Stomach (tissue), 4 donors: ENCODE results near the gene RPUSD4.

Source experiments
- EP300 ChIP-seq: sonication (generic); formaldehyde crosslinking; IDR thresholded peaks from one replicate; pipeline ENCODE4 v1.6.1; 2017; ENCODE audit warnings: antibody characterized with exemption
- POLR2A ChIP-seq, 4 donors: fragments of 450-650 bp; IDR thresholded peaks; one replicate each; pipeline ENCODE4 v1.6.1; 2016; ENCODE audit warnings: antibody characterized with exemption in 4 of 4, control low read depth in 2 of 4, mild to moderate bottlenecking in 1 of 4, moderate library complexity in 1 of 4
- POLR2AphosphoS5 ChIP-seq, 3 donors: sonication (generic); formaldehyde crosslinking; IDR thresholded peaks; one replicate each; pipeline ENCODE4 v1.6.1; 2016; ENCODE audit warnings: antibody characterized with exemption in 3 of 3
- TF ChIP-seq, protein P1 (sequence below), 7 experiments: fragments of 450-650 bp in 4 of 7; fragments of 200-600 bp in 3 of 7; sonication (generic) in 3 of 7; IDR thresholded peaks; one replicate each; pipeline ENCODE4 v1.5.1; 2016 to 2019; ENCODE audit warnings: antibody characterized with exemption in 7 of 7, control low read depth in 2 of 7, mild to moderate bottlenecking in 1 of 7

GRCh38 chr11:126176853-126177470 is 34.5 kb downstream of the RPUSD4 start:
- TF ChIP-seq, protein P1, sequence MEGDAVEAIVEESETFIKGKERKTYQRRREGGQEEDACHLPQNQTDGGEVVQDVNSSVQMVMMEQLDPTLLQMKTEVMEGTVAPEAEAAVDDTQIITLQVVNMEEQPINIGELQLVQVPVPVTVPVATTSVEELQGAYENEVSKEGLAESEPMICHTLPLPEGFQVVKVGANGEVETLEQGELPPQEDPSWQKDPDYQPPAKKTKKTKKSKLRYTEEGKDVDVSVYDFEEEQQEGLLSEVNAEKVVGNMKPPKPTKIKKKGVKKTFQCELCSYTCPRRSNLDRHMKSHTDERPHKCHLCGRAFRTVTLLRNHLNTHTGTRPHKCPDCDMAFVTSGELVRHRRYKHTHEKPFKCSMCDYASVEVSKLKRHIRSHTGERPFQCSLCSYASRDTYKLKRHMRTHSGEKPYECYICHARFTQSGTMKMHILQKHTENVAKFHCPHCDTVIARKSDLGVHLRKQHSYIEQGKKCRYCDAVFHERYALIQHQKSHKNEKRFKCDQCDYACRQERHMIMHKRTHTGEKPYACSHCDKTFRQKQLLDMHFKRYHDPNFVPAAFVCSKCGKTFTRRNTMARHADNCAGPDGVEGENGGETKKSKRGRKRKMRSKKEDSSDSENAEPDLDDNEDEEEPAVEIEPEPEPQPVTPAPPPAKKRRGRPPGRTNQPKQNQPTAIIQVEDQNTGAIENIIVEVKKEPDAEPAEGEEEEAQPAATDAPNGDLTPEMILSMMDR (IDR thresholded peaks at IDR 0.05): no peak
- TF ChIP-seq POLR2AphosphoS5 (IDR thresholded peaks at IDR 0.05) (no peak), POLR2A (IDR thresholded peaks at IDR 0.05) (no peak), EP300 (no peak)
